GM11168 (cell line): ENCODE data around the gene MAGI2.
"Not testable (repeated sequence)": the region's sequence is repeated elsewhere in the genome, so short reads cannot be mapped to it uniquely, and the experiment has no call there.

Source experiments
- in situ Hi-C: fragments of 300-500 bp; cut with MboI; formaldehyde crosslinking; loops from one replicate; pipeline ENCODE4 v1.12.0; 2022; ENCODE audit warnings: low sequenced_read_pairs; ENCODE audit not compliant: unreplicated experiment

MAGI2 gene

GRCh38 chr7:78022165-78022564, 1431.3 kb downstream of the MAGI2 start:
- in situ Hi-C loops = no loop called here

- in situ Hi-C loops = no loop called here
Measured at GRCh38 chr7:78020874-78021249, 1432.6 kb downstream of the MAGI2 start.

GRCh38 chr7:78020136-78020873, 1433.2 kb downstream of the MAGI2 start:
- in situ Hi-C loops = no loop called here

GRCh38 chr7:78019447-78020135, 1433.9 kb downstream of the MAGI2 start:
- in situ Hi-C loops = no loop called here

GRCh38 chr7:78018641-78019446, 1434.6 kb downstream of the MAGI2 start:
- in situ Hi-C loops = no loop called here

- in situ Hi-C loops = no loop called here
Measured at GRCh38 chr7:78017591-78018100, 1435.8 kb downstream of the MAGI2 start.

DNA sequence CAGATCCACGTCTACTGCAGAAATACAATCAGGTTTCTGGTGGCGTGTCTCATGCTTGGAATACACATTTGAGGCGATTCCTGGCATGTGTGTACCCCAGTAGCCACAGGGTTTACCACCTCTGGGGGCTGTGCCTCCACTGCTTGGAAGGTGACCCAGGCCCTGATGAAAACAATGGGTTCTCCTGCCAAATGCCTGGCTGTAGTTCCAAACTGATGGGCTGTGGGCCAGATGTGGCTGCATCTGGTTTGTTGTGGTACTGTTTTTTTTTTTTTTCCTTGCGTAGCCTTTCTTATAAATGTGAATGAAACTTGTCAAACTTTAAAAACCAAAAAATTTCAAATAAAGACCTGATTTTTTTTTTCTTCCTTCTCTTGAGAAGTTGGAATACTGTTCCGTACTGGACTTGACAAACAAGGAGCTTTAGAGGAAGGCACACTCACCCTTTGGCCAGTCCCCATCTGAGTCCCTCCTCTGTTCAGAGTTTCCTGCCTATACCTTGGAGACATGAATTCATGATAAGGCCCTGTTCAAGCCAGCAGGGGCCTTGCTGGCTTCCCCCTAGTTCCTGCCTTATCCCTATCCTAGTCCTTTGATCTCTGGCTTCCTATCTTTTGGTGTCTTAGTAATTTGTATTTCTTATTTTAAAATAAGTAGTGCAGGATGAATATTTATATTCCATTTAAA, 1437.8 kb downstream of the MAGI2 start:
- in situ Hi-C loops = no loop called here

DNA sequence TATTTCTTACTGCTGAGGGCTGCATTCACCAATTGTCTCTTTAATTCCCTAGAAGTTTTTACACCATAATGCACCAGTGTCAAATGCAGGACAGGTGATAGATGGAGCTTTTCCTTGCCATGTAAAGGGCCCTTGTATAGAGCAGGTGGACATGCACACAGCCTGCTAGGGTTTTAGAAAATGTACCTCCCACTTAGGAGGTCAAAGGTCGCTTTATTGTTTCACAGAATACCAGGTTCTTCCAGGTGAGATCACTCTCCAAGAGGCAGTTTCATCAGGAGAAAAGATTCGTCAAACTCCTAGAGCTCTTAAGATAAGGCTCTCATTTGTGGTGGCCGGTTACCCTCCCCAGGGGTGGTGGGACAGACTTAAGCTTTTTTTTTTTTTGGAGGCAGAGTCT, 1439.1 kb downstream of the MAGI2 start:
- in situ Hi-C loops = no loop called here

GRCh38 chr7:78013386-78013785, 1440.1 kb downstream of the MAGI2 start:
- in situ Hi-C loops = no loop called here

DNA sequence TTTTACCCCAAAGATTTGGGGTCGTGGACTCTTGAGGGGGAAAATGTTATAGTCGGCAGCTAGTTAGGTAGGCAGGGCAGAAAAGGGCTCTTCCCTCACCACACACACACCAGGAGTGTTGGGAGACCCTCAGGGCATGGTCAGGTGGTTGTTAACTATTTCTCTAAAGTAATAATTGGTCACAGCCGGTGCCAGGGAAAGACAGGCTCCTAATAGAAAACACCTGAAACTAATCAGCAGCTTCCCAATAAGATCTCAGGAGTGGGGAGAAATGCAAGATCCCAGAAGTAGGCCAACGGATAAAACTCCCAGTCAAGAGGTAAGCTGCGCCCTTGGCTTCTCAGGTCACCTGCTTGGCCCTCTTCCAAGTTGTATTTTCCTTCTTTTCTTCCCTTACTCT, 1441.8 kb downstream of the MAGI2 start:
- in situ Hi-C loops = no loop called here

DNA sequence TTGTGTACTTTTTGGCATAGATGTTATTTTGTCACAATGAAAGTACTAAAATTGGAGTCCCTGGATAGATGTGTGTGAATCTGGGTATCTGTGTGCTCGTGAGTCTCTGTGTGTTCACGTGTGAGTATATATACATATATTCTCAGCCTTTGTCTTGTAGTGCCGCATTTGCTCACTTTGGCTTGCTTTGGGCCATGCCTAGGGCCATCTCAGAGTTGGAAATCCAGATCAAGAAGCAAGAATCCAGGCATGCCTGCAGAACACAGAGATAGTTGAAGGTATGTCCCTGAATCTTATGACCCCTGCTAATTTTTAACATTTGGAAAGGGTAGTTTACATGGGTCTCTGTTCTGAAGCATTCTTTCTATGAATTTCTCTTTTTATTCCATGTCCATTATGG, 1446.2 kb downstream of the MAGI2 start:
- in situ Hi-C loops = no loop called here

DNA sequence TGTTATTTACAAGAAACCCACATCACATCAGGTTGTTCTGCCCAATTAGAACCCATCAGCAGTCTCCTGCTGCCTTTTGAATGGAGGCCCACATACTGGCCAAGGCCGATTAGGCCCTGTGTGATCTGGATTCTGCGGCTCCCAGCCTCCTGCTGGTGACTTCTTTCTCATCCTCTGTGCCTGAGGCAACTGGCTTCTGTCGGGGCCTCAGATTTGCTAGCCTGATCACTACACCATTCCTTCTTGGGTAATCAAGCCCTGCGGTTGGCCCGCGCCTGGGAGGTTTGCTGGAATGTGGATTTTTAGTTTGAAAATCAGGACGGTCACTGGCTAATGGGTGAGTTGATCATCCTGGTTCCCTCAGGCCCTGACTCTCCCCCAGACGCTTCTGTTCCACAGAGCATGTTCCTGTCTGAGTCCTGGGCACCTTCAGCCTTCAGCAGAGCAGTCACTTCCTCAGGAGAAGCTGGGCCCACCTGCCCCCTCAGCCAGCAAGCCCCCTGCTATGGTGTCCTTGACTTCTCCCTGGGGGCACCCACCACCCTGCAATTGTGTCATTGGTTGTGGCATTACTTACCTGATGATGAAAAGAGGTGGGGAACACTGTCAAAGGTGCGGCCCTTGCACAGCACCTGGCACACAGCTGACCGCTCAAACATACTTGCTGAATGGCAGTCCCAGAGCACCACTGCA, 1447.3 kb downstream of the MAGI2 start:
- in situ Hi-C loops = no loop called here

- in situ Hi-C loops = no loop called here
Measured at GRCh38 chr7:78002715-78003114, 1450.8 kb downstream of the MAGI2 start.

DNA sequence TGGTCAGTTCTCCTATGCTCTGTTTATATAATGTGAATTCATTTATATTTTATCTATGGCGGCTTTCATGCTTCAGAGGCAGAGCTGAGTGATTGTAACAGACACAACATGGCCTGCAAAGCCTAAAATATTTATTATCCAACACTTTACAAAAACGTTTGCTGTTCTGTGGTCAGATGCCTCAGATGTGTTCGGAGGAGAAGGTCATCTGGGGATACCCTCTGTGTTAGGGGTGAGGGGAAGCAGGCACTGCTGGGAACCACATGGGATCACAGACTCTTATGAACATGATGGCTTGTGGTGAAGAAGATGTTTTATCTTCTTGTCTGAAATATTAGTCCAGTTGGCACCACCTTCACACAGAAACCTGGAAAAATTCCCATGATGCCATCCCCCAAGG, 1451.4 kb downstream of the MAGI2 start:
- in situ Hi-C loops = no loop called here

- in situ Hi-C loops = not testable (repeated sequence)
Measured at GRCh38 chr7:77999168-77999567, 1454.3 kb downstream of the MAGI2 start.

- in situ Hi-C loops = no loop called here
Measured at GRCh38 chr7:77995717-77996116, 1457.8 kb downstream of the MAGI2 start.

DNA sequence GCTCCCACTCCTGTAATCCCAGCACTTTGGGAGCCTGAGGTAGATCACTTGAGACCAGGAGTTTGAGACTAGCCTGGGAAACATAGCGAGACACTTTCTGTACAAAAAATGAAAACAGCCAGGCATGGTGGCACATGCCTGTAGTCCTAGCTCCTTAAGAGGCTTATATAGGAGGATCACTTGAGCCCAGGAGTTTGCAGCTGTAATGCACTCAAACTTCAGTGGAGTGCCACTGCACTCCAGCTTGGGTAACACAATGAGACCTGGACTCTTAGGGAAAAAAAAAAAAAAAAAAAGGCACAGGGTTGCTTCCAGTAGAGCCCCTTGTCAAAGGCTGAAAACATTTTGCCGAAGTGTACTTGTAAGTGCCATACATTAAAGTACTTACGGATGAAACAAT, 1459.6 kb downstream of the MAGI2 start:
- in situ Hi-C loops = no loop called here

DNA sequence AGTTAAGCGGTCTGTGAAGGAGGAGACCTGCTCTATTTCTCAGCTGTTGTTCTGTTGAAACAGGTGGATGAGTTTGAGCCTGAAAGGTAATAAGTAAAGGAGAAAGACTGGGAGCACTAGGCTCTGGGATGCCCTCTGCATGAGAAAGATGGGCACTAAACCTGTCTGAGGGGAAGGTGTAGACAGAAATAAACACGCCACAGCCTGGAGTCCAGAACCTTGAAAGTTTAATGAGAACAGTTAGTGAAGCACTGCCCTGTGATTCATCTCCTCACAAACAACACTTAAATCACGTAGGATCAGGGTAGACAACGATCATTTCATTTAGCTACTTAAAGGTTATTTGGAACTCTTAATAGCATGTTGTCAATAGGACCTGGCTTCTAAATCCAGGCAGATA, 1461.8 kb downstream of the MAGI2 start:
- in situ Hi-C loops = no loop called here

- in situ Hi-C loops = no loop called here
Measured at GRCh38 chr7:77989981-77990566, 1463.4 kb downstream of the MAGI2 start.

- in situ Hi-C loops = no loop called here
Measured at GRCh38 chr7:77985974-77986339, 1467.5 kb downstream of the MAGI2 start.
